Hepatocyte (in vitro differentiated cells): Measurements from ENCODE around the gene KRTAP4-9. TPM values are rescaled to one million over a fixed set of nuclear protein-coding genes. Genes with fewer than 3 reads are reported as not detected.

Source experiments
- DNase-seq: peaks from one replicate; pipeline ENCODE4 v3.0.0-alpha.2; 2016; ENCODE audit warnings: low spot score
- H2AFZ ChIP-seq: fragments of 200-600 bp; sonication (generic); 2 replicates; pipeline ENCODE4 v1.6.0; 2016; ENCODE audit warnings: antibody characterized with exemption, mild to moderate bottlenecking
- H3K27ac ChIP-seq: fragments of 200-600 bp; sonication (generic); 2 replicates; pipeline ENCODE4 v1.5.1; 2016; ENCODE audit warnings: mild to moderate bottlenecking
- H3K27me3 ChIP-seq: fragments of 200-600 bp; sonication (generic); 2 replicates; pipeline ENCODE4 v1.6.1; 2016
- H3K36me3 ChIP-seq: fragments of 200-600 bp; sonication (generic); replicated peaks from 2 replicates; pipeline ENCODE4 v1.5.1; 2016; ENCODE audit warnings: low read depth; ENCODE audit not compliant: insufficient read depth
- H3K4me1 ChIP-seq: fragments of 200-600 bp; sonication (generic); 2 replicates; pipeline ENCODE4 v1.5.1; 2016; ENCODE audit warnings: mild to moderate bottlenecking, moderate library complexity; ENCODE audit not compliant: insufficient read depth
- H3K4me2 ChIP-seq: fragments of 200-600 bp; sonication (generic); 2 replicates; pipeline ENCODE4 v1.6.0; 2016
- H3K4me3 ChIP-seq: fragments of 200-600 bp; sonication (generic); 2 replicates; pipeline ENCODE4 v1.5.1; 2016; ENCODE audit warnings: mild to moderate bottlenecking
- H3K79me2 ChIP-seq: fragments of 200-600 bp; sonication (generic); 2 replicates; pipeline ENCODE4 v1.6.0; 2017; ENCODE audit warnings: mild to moderate bottlenecking
- H3K9me2 ChIP-seq: fragments of 200-600 bp; sonication (generic); replicated peaks from 2 replicates; pipeline ENCODE4 v1.6.0; 2017; ENCODE audit warnings: mild to moderate bottlenecking; ENCODE audit not compliant: insufficient read depth
- H3K9me3 ChIP-seq: fragments of 200-600 bp; sonication (generic); 2 replicates; pipeline ENCODE4 v1.5.1; 2016; ENCODE audit warnings: low read depth, mild to moderate bottlenecking
- H4K20me1 ChIP-seq: fragments of 200-600 bp; sonication (generic); 2 replicates; pipeline ENCODE4 v1.6.0; 2016; ENCODE audit warnings: mild to moderate bottlenecking; ENCODE audit not compliant: insufficient read depth, poor library complexity, severe bottlenecking
- EZH2 ChIP-seq: fragments of 200-600 bp; sonication (generic); IDR thresholded peaks from 2 replicates; pipeline ENCODE4 v1.6.1; 2016; ENCODE audit warnings: antibody characterized with exemption, mild to moderate bottlenecking, borderline replicate concordance
- EZH2phosphoT487 ChIP-seq: fragments of 200-600 bp; sonication (generic); IDR thresholded peaks from one replicate; pipeline ENCODE4 v1.6.1; 2018; ENCODE audit warnings: antibody characterized with exemption, mild to moderate bottlenecking, low read depth, moderate library complexity; ENCODE audit not compliant: unreplicated experiment, severe bottlenecking
- WGBS: methylation state at CpG from one replicate; pipeline ENCODE4 v1.1.6; 2016; ENCODE audit warnings: low lambda C conversion rate; ENCODE audit errors: missing lambda C conversion rate; 5-methylcytosine and 5-hydroxymethylcytosine counted together
- polyA plus RNA-seq: library from polyadenylated mRNA; unstranded; fragments of >200 nt; fragmentation: Nextera tagmentation; extraction: Ambion mirVana; gene quantifications from 2 replicates; pipeline ENCODE4 v1.2.1, GENCODE V29; 2016
- total RNA-seq: library from RNA; depleted of rRNA; stranded (reverse); fragments of >200 nt; gene quantifications from 2 replicates; pipeline ENCODE4 v1.2.3, GENCODE V29; 2014
- TF ChIP-seq, protein P1 (sequence below): fragments of 200-600 bp; sonication (generic); IDR thresholded peaks from 2 replicates; pipeline ENCODE4 v1.5.1; 2016; ENCODE audit warnings: antibody characterized with exemption, mild to moderate bottlenecking; ENCODE audit not compliant: poor library complexity

KRTAP4-9 gene
- total and polyA plus RNA-seq, 2 experiments from 2014 or later, result not detected

DNA sequence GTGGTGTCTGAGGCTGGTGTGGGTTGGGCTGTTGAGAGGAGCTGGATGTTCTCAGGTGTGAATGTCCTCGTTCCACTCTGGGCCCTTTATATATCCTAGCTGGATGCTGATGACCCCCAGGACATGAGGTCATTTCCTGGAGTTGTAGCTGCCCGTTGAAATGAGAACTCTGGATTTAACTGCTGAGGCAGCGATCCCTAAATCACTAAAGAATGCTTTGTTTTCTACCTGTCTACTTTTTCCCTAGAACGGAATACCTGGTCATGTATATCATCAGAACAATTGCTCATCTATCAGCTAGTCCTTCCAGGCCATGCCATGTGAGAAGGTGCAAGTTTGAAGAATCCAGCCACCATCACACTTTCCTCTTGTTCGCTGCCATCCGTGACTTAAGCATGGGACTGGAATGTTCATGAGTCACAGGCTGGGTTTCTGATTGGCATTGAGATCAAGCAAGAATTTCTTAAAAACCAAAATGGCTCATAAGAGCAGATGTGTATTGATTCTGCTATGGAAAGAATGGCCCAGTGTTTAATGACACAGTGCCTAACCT, 45.1 kb upstream of the KRTAP4-9 start, which contains the start of gene KRTAP2-3:
Gene KRTAP2-3, minus strand, starts transcription at position 63 of the 553 bp plus-strand sequence. CDS start 64 bp downstream, outside the sequence.
- DNase-seq, result no peak
- Histone ChIP-seq H4K20me1 (no peaks in the 10 kb centered on the region), H3K4me2 (no peak within 1 kb of the TSS), H3K9me3 (no peaks in the 10 kb centered on the region), H3K79me2 (no peaks in the 10 kb centered on the region), H2AFZ (no peak within 1 kb of the TSS), H3K36me3 (no peaks in the 10 kb centered on the region), H3K27ac (no peak within 1 kb of the TSS), H3K4me3 (no peak within 1 kb of the TSS), H3K9me2 (no peaks in the 10 kb centered on the region), H3K4me1 (no peaks in the 10 kb centered on the region), H3K27me3 (no peaks in the 10 kb centered on the region)
- 74% methylated on average over 6 of the region's 6 CpGs for WGBS
- TF ChIP-seq EZH2 (no peak), EZH2phosphoT487 (no peak)
- TF ChIP-seq, protein P1, sequence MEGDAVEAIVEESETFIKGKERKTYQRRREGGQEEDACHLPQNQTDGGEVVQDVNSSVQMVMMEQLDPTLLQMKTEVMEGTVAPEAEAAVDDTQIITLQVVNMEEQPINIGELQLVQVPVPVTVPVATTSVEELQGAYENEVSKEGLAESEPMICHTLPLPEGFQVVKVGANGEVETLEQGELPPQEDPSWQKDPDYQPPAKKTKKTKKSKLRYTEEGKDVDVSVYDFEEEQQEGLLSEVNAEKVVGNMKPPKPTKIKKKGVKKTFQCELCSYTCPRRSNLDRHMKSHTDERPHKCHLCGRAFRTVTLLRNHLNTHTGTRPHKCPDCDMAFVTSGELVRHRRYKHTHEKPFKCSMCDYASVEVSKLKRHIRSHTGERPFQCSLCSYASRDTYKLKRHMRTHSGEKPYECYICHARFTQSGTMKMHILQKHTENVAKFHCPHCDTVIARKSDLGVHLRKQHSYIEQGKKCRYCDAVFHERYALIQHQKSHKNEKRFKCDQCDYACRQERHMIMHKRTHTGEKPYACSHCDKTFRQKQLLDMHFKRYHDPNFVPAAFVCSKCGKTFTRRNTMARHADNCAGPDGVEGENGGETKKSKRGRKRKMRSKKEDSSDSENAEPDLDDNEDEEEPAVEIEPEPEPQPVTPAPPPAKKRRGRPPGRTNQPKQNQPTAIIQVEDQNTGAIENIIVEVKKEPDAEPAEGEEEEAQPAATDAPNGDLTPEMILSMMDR, result no peak

DNA sequence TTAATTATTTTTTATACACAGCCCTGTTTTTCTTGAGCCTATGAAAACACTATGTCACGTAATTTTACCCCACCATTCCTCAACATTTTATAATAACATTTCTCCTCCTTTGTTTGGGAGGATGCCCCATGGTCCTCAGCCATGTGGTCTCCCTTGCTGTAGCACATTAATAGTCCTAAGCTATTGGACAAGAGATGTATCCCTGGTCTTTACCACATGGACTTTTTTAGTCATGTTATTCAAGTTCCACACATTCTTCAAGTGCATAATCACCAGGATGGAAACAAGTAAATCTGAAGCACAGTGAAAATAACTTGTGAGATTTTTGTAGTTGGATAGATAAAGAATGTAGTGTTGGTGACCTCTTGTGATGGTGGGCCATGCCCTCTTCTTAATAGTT, 43.2 kb upstream of the KRTAP4-9 start:
- Histone ChIP-seq H4K20me1 (no peaks in the 10 kb centered on the region), H3K27me3 (no peaks in the 10 kb centered on the region), H2AFZ (no peak overlapping the region), H3K27ac (peak overlapping the region; percentile 18), H3K4me2 (no peak overlapping the region), H3K4me1 (no peaks in the 10 kb centered on the region), H3K9me3 (no peaks in the 10 kb centered on the region), H3K79me2 (no peaks in the 10 kb centered on the region), H3K9me2 (no peaks in the 10 kb centered on the region), H3K4me3 (no peak overlapping the region), H3K36me3 (no peaks in the 10 kb centered on the region)
- DNase-seq, result no peak
- WGBS, result 76% methylated on average over 1 of the region's 1 CpG
- TF ChIP-seq EZH2 (no peak), EZH2phosphoT487 (no peak)
- TF ChIP-seq, protein P1, result no peak

DNA sequence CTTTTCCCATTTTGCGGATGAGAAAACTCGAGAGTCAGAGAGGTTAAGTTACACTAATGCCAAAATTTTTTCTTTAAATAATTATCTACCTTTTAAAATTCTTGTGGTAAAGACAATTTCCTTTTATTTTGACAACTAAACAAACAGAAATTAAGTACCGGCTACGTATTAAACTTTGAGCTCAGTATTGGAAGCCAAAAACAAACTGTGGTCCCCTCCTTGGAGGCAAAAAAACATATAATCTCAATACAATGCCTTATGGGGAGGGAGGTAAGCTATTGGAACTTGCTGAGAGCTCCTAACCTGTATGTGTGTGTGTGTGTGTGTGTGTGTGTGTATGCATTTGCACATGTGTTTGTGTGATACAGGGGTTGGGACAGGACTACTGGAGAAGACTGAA, 41.7 kb upstream of the KRTAP4-9 start:
- Histone ChIP-seq H3K4me2 (no peak overlapping the region), H2AFZ (no peak overlapping the region), H3K9me3 (no peaks in the 10 kb centered on the region), H3K9me2 (no peaks in the 10 kb centered on the region), H3K79me2 (no peaks in the 10 kb centered on the region), H3K27ac (no peak overlapping the region), H3K36me3 (no peaks in the 10 kb centered on the region), H4K20me1 (no peaks in the 10 kb centered on the region), H3K4me1 (no peaks in the 10 kb centered on the region), H3K27me3 (no peaks in the 10 kb centered on the region), H3K4me3 (no peak overlapping the region)
- 79% methylated on average over 4 of the region's 4 CpGs for WGBS
- TF ChIP-seq EZH2 (no peak), EZH2phosphoT487 (no peak)
- TF ChIP-seq, protein P1, result no peak
- no peak for DNase-seq
